SU-DHL-6 (cell line): ENCODE results near the gene FBXL15.

ENCODE experiments used
- H2AFZ ChIP-seq: fragments of 200-600 bp; sonication (generic); 2 replicates; pipeline ENCODE4 v1.6.1; 2014; ENCODE audit warnings: low read depth, mild to moderate bottlenecking, moderate library complexity, mixed read lengths, antibody characterized with exemption, low read length; ENCODE audit not compliant: severe bottlenecking
- H3F3A ChIP-seq: fragments of 200-600 bp; shearing (Covaris generic); 2 replicates; pipeline ENCODE4 v1.6.0; 2016; ENCODE audit warnings: antibody characterized with exemption, mild to moderate bottlenecking; ENCODE audit not compliant: insufficient read depth
- H3K27ac ChIP-seq: fragments of 200-600 bp; sonication (generic); 2 replicates; pipeline ENCODE4 v1.5.1; 2016; ENCODE audit warnings: low read depth, mild to moderate bottlenecking, low read length, moderate library complexity, mixed read lengths
- H3K27me3 ChIP-seq: fragments of 200-600 bp; sonication (generic), shearing (Covaris generic); 2 replicates; pipeline ENCODE4 v1.6.0; 2014; ENCODE audit warnings: mild to moderate bottlenecking, low read length
- H3K36me3 ChIP-seq: fragments of 200-600 bp; sonication (generic); 2 replicates; pipeline ENCODE4 v1.6.1; 2014; ENCODE audit warnings: mild to moderate bottlenecking, low read length, mixed read lengths
- H3K4me2 ChIP-seq: fragments of 300-600, 200-600 bp; shearing (Covaris generic), sonication (generic); 2 replicates; pipeline ENCODE4 v1.6.0; 2014; ENCODE audit warnings: low read length, low read depth, mild to moderate bottlenecking; ENCODE audit not compliant: poor library complexity, severe bottlenecking
- H3K4me3 ChIP-seq: fragments of 200-600 bp; sonication (generic); 2 replicates; pipeline ENCODE4 v1.5.1; 2014; ENCODE audit warnings: antibody characterized with exemption, low read length, mild to moderate bottlenecking, mixed read lengths; ENCODE audit not compliant: insufficient read depth, poor library complexity, severe bottlenecking
- H3K79me2 ChIP-seq: fragments of 200-600 bp; sonication (generic); 2 replicates; pipeline ENCODE4 v1.6.1; 2014; ENCODE audit warnings: mild to moderate bottlenecking, low read length, moderate library complexity; ENCODE audit not compliant: insufficient read depth
- H3K9ac ChIP-seq: fragments of 200-600 bp; sonication (generic); 2 replicates; pipeline ENCODE4 v1.7.0; 2014; ENCODE audit warnings: mild to moderate bottlenecking, low read length
- H3K9me2 ChIP-seq: fragments of 200-600 bp; sonication (generic); replicated peaks from 2 replicates; pipeline ENCODE4 v1.6.1; 2014; ENCODE audit warnings: low read length; ENCODE audit not compliant: insufficient read depth
- H3K9me3 ChIP-seq: fragments of 200-600 bp; sonication (generic); 2 replicates; pipeline ENCODE4 v1.6.1; 2014; ENCODE audit warnings: low read length, mixed read lengths; ENCODE audit not compliant: insufficient read depth
- H4K20me1 ChIP-seq: fragments of 200-600 bp; sonication (generic); 2 replicates; pipeline ENCODE4 v1.6.1; 2014; ENCODE audit warnings: low read depth, mild to moderate bottlenecking, antibody characterized with exemption, low read length, moderate library complexity, mixed read lengths
- CTCF ChIP-seq: fragments of 200-600 bp; sonication (generic); IDR thresholded peaks from one replicate; pipeline ENCODE4 v1.5.1; 2017; ENCODE audit warnings: antibody characterized with exemption, mild to moderate bottlenecking, low read length, moderate library complexity; ENCODE audit not compliant: insufficient read depth, poor library complexity, severe bottlenecking
- EZH2phosphoT487 ChIP-seq: fragments of 200-600 bp; sonication (generic), shearing (Covaris generic); conservative IDR thresholded peaks from 2 replicates; pipeline ENCODE4 v1.6.1; 2018; ENCODE audit warnings: mild to moderate bottlenecking, antibody characterized with exemption, low read length, moderate library complexity, mixed read lengths

FBXL15 gene

GRCh38 chr10:102460836-102461186 is 40.2 kb downstream of the FBXL15 start:
- no peak for TF ChIP-seq CTCF
- TF ChIP-seq EZH2phosphoT487: no peak
- Histone ChIP-seq H3K4me3 (peak overlapping the region; percentile 70), H3K9me2 (no peaks in the 10 kb centered on the region), H3K79me2 (peaks cover 20% of the 10 kb centered on the region), H3K9me3 (no peaks in the 10 kb centered on the region), H3K27ac (peak overlapping the region; percentile 8), H2AFZ (peak overlapping the region; percentile 86), H3K27me3 (no peaks in the 10 kb centered on the region), H3K9ac (peak overlapping the region; percentile 68), H4K20me1 (no peaks in the 10 kb centered on the region), H3F3A (peaks cover 7% of the 10 kb centered on the region), H3K4me2 (peak overlapping the region; percentile 68), H3K36me3 (no peaks in the 10 kb centered on the region; the same call in 1 of the 2 replicates)

- Histone ChIP-seq H4K20me1 (no peaks in the 10 kb centered on the region), H3F3A (peaks cover 7% of the 10 kb centered on the region), H2AFZ (peak overlapping the region; percentile 86), H3K36me3 (no peaks in the 10 kb centered on the region), H3K9me3 (no peaks in the 10 kb centered on the region), H3K27ac (peak overlapping the region; percentile 37), H3K9me2 (no peaks in the 10 kb centered on the region), H3K4me2 (peak overlapping the region; percentile 68), H3K4me3 (peak overlapping the region; percentile 70), H3K27me3 (no peaks in the 10 kb centered on the region), H3K9ac (peak overlapping the region; percentile 68), H3K79me2 (peaks cover 20% of the 10 kb centered on the region)
- no peak for TF ChIP-seq CTCF
- no peak for TF ChIP-seq EZH2phosphoT487
Observed at GRCh38 chr10:102461187-102462054, 40.8 kb downstream of the FBXL15 start.

- Histone ChIP-seq H3K4me3 (peak overlapping the region; percentile 70), H3K27ac (peak overlapping the region; percentile 37; the same call in 1 of the 2 replicates), H3K79me2 (peaks cover 20% of the 10 kb centered on the region), H4K20me1 (no peaks in the 10 kb centered on the region), H3K9me2 (no peaks in the 10 kb centered on the region), H3K9ac (peak overlapping the region; percentile 68), H3K27me3 (no peaks in the 10 kb centered on the region), H3K9me3 (no peaks in the 10 kb centered on the region), H3F3A (peaks cover 7% of the 10 kb centered on the region), H2AFZ (no peak overlapping the region), H3K36me3 (no peaks in the 10 kb centered on the region), H3K4me2 (peak overlapping the region; percentile 68)
- TF ChIP-seq CTCF (no peak), EZH2phosphoT487 (no peak)
Observed at GRCh38 chr10:102462512-102463054, 41.9 kb downstream of the FBXL15 start.
